HG03025 (cell line): ENCODE data around the gene ZNF264.
"Not testable (repeated sequence)": the region's sequence is repeated elsewhere in the genome, so short reads cannot be mapped to it uniquely, and the experiment has no call there.

Source experiments
- ATAC-seq: cut with Tn5 transposase; IDR thresholded peaks from one replicate; pipeline ENCODE4 v1.9.1; 2021; ENCODE audit warnings: mild to moderate bottlenecking, moderate library complexity; ENCODE audit not compliant: unreplicated experiment, low FRiP score

ZNF264 gene

GRCh38 chr19:57244513-57244912, 53.2 kb downstream of the ZNF264 start:
- ATAC-seq, result no peak

GRCh38 chr19:57245066-57245465, 53.8 kb downstream of the ZNF264 start:
- no peak for ATAC-seq

- no peak for ATAC-seq
Measured at GRCh38 chr19:57245959-57246358, 54.7 kb downstream of the ZNF264 start.

- no peak for ATAC-seq
Measured at GRCh38 chr19:57248646-57249045, 57.3 kb downstream of the ZNF264 start.

- no peak for ATAC-seq
Measured at GRCh38 chr19:57249329-57249728, 58.0 kb downstream of the ZNF264 start.

GRCh38 chr19:57253767-57254166, 62.5 kb downstream of the ZNF264 start:
- not testable (repeated sequence) for ATAC-seq

- no peak for ATAC-seq
Measured at GRCh38 chr19:57262044-57262443, 70.7 kb downstream of the ZNF264 start.

GRCh38 chr19:57263244-57263741, 72.0 kb downstream of the ZNF264 start:
- no peak for ATAC-seq

GRCh38 chr19:57267291-57267690, 76.0 kb downstream of the ZNF264 start:
- no peak for ATAC-seq

- no peak for ATAC-seq
Measured at GRCh38 chr19:57269515-57270250, 78.4 kb downstream of the ZNF264 start.

GRCh38 chr19:57271280-57271679, 80.0 kb downstream of the ZNF264 start:
- ATAC-seq, result no peak
